OCI-LY7 (cell line): ENCODE data around the gene UACA. TPM values are rescaled to one million over a fixed set of nuclear protein-coding genes. Genes with fewer than 3 reads are reported as not detected.
"Not testable (repeated sequence)": the region's sequence is repeated elsewhere in the genome, so short reads cannot be mapped to it uniquely, and the experiment has no call there.

ENCODE experiments used
- BruUV-seq: library from RNA; stranded (reverse); fragments of 400-500 nt; replicated peaks from 2 replicates; lab custom pipeline; 2021; lab: Mats Ljungman, UMichigan
- CTCF ChIA-PET: fragments of 300-600 bp; sonication (Branson Sonifier 250); formaldehyde crosslinking; loops from one replicate; lab custom pipeline; 2022; ENCODE audit warnings: antibody characterized with exemption; ENCODE audit not compliant: unreplicated experiment; lab: Charles Lee
- POLR2A ChIA-PET: fragments of 300-600 bp; sonication (Branson Sonifier 250); formaldehyde crosslinking; loops from one replicate; lab custom pipeline; 2022; ENCODE audit warnings: antibody characterized with exemption; lab: Charles Lee
- DNase-seq: peaks from one replicate; pipeline ENCODE4 v3.0.0-alpha.2; 2015; ENCODE audit warnings: low spot score
- H2AFZ ChIP-seq: fragments of 200-600 bp; sonication (generic), shearing (Covaris generic); 2 replicates; pipeline ENCODE4 v1.6.1; 2014; ENCODE audit warnings: mild to moderate bottlenecking, antibody characterized with exemption, low read length, moderate library complexity
- H3K27ac ChIP-seq: fragments of 200-600 bp; sonication (generic); 2 replicates; pipeline ENCODE4 v1.5.1; 2014; ENCODE audit warnings: mixed run types, low read depth, mild to moderate bottlenecking, moderate library complexity, low read length, inconsistent platforms; ENCODE audit not compliant: poor library complexity, severe bottlenecking
- H3K36me3 ChIP-seq: fragments of 200-600 bp; sonication (generic); 2 replicates; pipeline ENCODE4 v1.6.1; 2014; ENCODE audit warnings: mild to moderate bottlenecking, antibody characterized with exemption, low read length, moderate library complexity, mixed read lengths; ENCODE audit not compliant: insufficient read depth
- H3K4me1 ChIP-seq: fragments of 200-600 bp; sonication (generic); 2 replicates; pipeline ENCODE4 v1.5.1; 2014; ENCODE audit warnings: mild to moderate bottlenecking, low read length; ENCODE audit not compliant: insufficient read depth, poor library complexity, severe bottlenecking
- H3K4me2 ChIP-seq: fragments of 200-600 bp; sonication (generic); 2 replicates; pipeline ENCODE4 v1.6.1; 2014; ENCODE audit warnings: mild to moderate bottlenecking, low read length
- H3K4me3 ChIP-seq: fragments of 200-600 bp; sonication (generic); 2 replicates; pipeline ENCODE4 v1.5.1; 2014; ENCODE audit warnings: mild to moderate bottlenecking, low read depth, low read length; ENCODE audit not compliant: poor library complexity, severe bottlenecking
- H3K79me2 ChIP-seq: fragments of 200-600 bp; sonication (generic); 2 replicates; pipeline ENCODE4 v1.6.1; 2016; ENCODE audit warnings: low read depth, mild to moderate bottlenecking, low read length, moderate library complexity, mixed read lengths; ENCODE audit not compliant: insufficient read depth
- H3K9me2 ChIP-seq: fragments of 200-600 bp; sonication (generic); 2 replicates; pipeline ENCODE4 v1.6.1; 2016; ENCODE audit warnings: mild to moderate bottlenecking, low read length, mixed read lengths; ENCODE audit not compliant: insufficient read depth
- H3K9me3 ChIP-seq: fragments of 200-600 bp; sonication (generic); 2 replicates; pipeline ENCODE4 v1.6.1; 2014; ENCODE audit warnings: mild to moderate bottlenecking, mixed run types, low read length, mixed read lengths
- H4K20me1 ChIP-seq: fragments of 200-600 bp; sonication (generic); 2 replicates; pipeline ENCODE4 v1.6.1; 2014; ENCODE audit warnings: mild to moderate bottlenecking, antibody characterized with exemption, low read length, moderate library complexity, mixed read lengths; ENCODE audit not compliant: insufficient read depth
- EZH2phosphoT487 ChIP-seq: fragments of 200-600 bp; sonication (generic); IDR thresholded peaks from 2 replicates; pipeline ENCODE4 v1.6.1; 2018; ENCODE audit warnings: low read depth, borderline replicate concordance, mild to moderate bottlenecking, mixed run types, antibody characterized with exemption, low read length, moderate library complexity, mixed read lengths
- intact Hi-C: fragments of 100-400 bp; cut with micrococcal nuclease; formaldehyde crosslinking; loops from one replicate; pipeline ENCODE4 v1.10.0; 2022; ENCODE audit not compliant: unreplicated experiment
- total RNA-seq, 2 experiments: library from RNA; depleted of rRNA in 1 of 2; stranded (reverse); fragments of >200 nt in 1 of 2; shearing (Covaris generic) in 1 of 2; gene quantifications; 2 replicates each; pipeline ENCODE4 v1.2.3, GENCODE V29; 2014 to 2022
- TF ChIP-seq, protein P1 (sequence below): fragments of 200-600 bp; sonication (generic); conservative IDR thresholded peaks from 2 replicates; pipeline ENCODE4 v1.5.1; 2014; ENCODE audit warnings: mild to moderate bottlenecking, antibody characterized with exemption, low read length, moderate library complexity, mixed read lengths

Gene UACA
- total RNA-seq, 2 experiments from 2014 or later: not detected

DNA sequence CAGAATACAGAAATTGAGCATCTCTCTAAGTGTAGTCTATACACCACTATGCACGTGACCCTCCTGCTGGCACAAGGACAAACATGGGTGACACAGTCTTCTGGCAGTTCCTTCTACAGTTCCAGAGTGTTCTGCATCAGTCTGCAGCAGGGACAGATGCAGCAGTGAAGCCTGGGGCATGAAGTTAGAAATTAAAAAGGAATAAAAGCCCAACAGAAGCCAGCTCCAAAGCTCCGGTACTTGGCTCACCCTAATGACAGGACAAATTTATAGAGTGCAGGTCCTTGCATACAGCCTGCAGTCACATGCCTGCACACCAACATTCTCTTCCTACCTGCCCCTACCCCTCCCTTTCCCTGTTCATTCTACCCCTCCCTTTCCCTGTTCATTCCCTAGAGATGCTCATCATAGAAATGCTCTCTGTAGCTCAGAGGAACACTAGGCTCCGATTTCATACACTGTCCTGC lies 15.0 kb downstream of the UACA start:
- Histone ChIP-seq H3K79me2 (no peaks in the 10 kb centered on the region), H3K9me3 (no peaks in the 10 kb centered on the region), H2AFZ (no peak overlapping the region), H3K4me2 (no peak overlapping the region), H3K4me1 (no peaks in the 10 kb centered on the region), H3K27ac (no peak overlapping the region), H3K4me3 (no peak overlapping the region), H3K36me3 (no peaks in the 10 kb centered on the region), H3K9me2 (no peaks in the 10 kb centered on the region), H4K20me1 (no peaks in the 10 kb centered on the region)
- POLR2A ChIA-PET: interaction anchor here (1.3 kb wide), 1 partner anchor 130 kb away, joined by 3 read pairs; no protein-coding TSS in a partner anchor
- no peak for DNase-seq
- no TSS peak for BruUV-seq
- CTCF ChIA-PET: no interaction called here
- TF ChIP-seq, protein P1, sequence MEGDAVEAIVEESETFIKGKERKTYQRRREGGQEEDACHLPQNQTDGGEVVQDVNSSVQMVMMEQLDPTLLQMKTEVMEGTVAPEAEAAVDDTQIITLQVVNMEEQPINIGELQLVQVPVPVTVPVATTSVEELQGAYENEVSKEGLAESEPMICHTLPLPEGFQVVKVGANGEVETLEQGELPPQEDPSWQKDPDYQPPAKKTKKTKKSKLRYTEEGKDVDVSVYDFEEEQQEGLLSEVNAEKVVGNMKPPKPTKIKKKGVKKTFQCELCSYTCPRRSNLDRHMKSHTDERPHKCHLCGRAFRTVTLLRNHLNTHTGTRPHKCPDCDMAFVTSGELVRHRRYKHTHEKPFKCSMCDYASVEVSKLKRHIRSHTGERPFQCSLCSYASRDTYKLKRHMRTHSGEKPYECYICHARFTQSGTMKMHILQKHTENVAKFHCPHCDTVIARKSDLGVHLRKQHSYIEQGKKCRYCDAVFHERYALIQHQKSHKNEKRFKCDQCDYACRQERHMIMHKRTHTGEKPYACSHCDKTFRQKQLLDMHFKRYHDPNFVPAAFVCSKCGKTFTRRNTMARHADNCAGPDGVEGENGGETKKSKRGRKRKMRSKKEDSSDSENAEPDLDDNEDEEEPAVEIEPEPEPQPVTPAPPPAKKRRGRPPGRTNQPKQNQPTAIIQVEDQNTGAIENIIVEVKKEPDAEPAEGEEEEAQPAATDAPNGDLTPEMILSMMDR: no peak
- TF ChIP-seq EZH2phosphoT487: no peak
- intact Hi-C loops: no loop called here

DNA sequence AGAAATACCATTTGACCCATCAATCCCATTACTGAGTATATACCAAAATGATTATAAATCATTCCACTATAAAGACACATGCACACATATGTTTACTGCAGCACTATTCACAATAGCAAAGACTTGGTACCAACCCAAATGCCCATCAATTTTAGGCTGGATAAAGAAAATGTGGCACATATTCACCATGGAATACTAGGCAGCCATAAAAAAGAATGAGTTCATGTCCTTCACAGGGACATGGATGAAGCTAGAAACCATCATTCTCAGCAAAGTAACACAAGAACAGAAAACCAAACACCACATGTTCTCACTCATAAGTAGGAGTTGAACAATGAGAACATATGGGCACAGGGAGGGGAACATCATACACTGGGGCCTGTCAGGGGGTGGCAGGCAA lies 16.8 kb downstream of the UACA start:
- BruUV-seq, H3K4me1 ChIP-seq, intact Hi-C loops, POLR2A ChIA-PET, DNase-seq, H3K9me2 ChIP-seq, H3K4me3 ChIP-seq, H3K9me3 ChIP-seq, H3K36me3 ChIP-seq, H3K27ac ChIP-seq, H3K4me2 ChIP-seq, CTCF ChIA-PET, H2AFZ ChIP-seq, H3K79me2 ChIP-seq, H4K20me1 ChIP-seq: not testable (repeated sequence)

DNA sequence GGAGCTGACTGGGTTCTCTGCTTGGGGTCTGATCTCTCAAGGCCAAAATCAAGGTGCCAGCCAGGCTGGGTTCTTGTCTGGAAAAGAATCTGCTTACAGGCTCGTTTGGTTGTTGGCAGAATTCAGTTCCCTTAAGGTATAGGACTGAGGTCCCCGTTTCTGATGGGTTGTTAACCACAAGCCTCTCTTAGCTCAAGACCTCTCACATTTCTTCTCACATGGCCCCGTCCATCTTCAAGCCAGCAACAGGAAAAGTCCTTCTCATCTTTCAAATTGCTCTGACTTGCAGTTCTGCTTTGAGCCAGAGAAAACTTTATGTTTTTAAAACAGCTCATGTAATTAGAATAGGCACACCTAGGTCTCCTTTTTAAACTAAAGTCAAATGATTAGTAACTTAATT lies 20.4 kb downstream of the UACA start:
- BruUV-seq: no TSS peak
- no peak overlapping the region for H3K4me3 ChIP-seq
- TF ChIP-seq, protein P1: no peak
- TF ChIP-seq EZH2phosphoT487: no peak
- intact Hi-C loops: no loop called here
- no peaks in the 10 kb centered on the region for H3K79me2 ChIP-seq
- H3K9me3 ChIP-seq: no peaks in the 10 kb centered on the region
- ChIA-PET CTCF (no interaction called here), POLR2A (interaction anchor here (0.6 kb wide), 1 partner anchor 921 kb away, joined by 3 read pairs; no protein-coding TSS in a partner anchor)
- no peak overlapping the region for H3K4me2 ChIP-seq
- H3K27ac ChIP-seq: no peak overlapping the region
- H3K4me1 ChIP-seq: no peaks in the 10 kb centered on the region
- no peak for DNase-seq
- H4K20me1 ChIP-seq: no peaks in the 10 kb centered on the region
- H2AFZ ChIP-seq: no peak overlapping the region
- H3K9me2 ChIP-seq: no peaks in the 10 kb centered on the region
- no peaks in the 10 kb centered on the region for H3K36me3 ChIP-seq
